Subcutaneous adipose tissue (tissue), 4 donors: Measurements from ENCODE around the gene FARS2. TPM values are rescaled to one million over a fixed set of nuclear protein-coding genes. Genes with fewer than 3 reads are reported as not detected.

ENCODE experiments used
- total RNA-seq, 4 donors: library from RNA; depleted of rRNA; stranded (reverse); fragments of >200 nt; gene quantifications; one replicate each; pipeline ENCODE4 v1.1.0, GENCODE V29; 2016
- TF ChIP-seq, protein P1 (sequence below): fragments of 450-650 bp; IDR thresholded peaks from one replicate; pipeline ENCODE4 v1.5.1; 2016; ENCODE audit warnings: low read depth, mild to moderate bottlenecking, control low read depth, antibody characterized with exemption, moderate library complexity

The FARS2 gene
- total RNA-seq, 4 donors from 2014 or later: 6.2 to 13.6 (median 11.3) TPM

DNA sequence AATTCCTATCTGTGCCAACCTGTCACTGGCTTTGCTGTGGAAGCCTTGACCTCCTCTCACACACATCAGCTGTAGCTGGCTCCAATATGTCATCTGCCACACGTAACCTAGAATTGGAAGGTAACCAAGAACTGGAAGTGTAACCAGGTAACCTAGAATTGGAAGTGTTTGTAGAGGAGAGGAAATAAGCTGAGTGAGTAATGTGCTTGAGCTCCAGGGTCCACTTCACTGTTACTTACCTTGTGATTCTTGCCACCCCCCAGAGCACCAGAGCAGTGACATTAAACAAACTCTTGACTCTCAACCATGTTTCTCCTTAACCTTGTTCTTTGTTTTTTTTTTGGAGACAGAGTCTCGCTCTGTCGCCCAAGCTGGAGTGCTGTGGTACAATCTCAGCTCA is 394.9 kb downstream of the FARS2 start:
- TF ChIP-seq, protein P1, sequence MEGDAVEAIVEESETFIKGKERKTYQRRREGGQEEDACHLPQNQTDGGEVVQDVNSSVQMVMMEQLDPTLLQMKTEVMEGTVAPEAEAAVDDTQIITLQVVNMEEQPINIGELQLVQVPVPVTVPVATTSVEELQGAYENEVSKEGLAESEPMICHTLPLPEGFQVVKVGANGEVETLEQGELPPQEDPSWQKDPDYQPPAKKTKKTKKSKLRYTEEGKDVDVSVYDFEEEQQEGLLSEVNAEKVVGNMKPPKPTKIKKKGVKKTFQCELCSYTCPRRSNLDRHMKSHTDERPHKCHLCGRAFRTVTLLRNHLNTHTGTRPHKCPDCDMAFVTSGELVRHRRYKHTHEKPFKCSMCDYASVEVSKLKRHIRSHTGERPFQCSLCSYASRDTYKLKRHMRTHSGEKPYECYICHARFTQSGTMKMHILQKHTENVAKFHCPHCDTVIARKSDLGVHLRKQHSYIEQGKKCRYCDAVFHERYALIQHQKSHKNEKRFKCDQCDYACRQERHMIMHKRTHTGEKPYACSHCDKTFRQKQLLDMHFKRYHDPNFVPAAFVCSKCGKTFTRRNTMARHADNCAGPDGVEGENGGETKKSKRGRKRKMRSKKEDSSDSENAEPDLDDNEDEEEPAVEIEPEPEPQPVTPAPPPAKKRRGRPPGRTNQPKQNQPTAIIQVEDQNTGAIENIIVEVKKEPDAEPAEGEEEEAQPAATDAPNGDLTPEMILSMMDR: no peak

DNA sequence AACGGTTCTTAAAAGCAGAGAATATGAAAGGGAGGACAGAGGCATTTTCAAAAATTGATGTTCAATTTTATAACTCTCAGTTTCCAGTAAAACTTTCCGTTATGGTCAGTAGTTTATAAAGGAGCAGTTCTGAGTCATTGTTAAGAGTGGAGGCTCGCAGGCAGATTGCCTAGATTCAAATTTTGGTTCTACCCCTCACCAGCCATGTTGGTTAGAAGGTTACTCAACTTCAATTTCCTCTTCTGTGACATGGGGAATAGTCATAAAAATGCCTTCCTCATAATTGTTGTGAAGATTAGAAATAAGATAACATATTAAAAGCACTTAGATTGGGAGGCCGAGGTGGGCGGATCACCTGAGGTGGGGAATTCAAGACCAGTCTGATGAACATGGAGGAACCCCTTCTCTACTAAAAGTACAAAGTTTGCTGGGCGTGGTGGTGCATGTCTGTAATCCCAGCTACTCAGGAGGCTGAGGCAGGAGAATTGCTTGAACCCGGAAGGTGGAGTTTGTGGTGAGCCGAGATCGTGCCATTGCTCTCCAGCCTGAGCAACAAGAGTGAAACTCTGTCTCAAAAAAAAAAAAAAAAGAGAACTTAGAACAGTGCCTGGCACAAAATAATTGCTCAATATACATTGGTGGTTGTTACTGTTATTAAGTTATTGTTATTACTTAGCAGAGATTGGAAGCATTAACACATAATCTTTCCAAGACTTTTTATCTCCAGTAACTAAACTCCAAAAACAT is 396.5 kb downstream of the FARS2 start:
- TF ChIP-seq, protein P1: no peak

- TF ChIP-seq, protein P1: no peak
Measured at GRCh38 chr6:5659467-5659866, 398.2 kb downstream of the FARS2 start.

GRCh38 chr6:5660772-5661171 is 399.5 kb downstream of the FARS2 start:
- TF ChIP-seq, protein P1: no peak

- TF ChIP-seq, protein P1: no peak
Measured at GRCh38 chr6:5662797-5663196, 401.5 kb downstream of the FARS2 start.

- TF ChIP-seq, protein P1: no peak
Measured at GRCh38 chr6:5663259-5663658, 401.9 kb downstream of the FARS2 start.

- TF ChIP-seq, protein P1: no peak
Measured at GRCh38 chr6:5663739-5664138, 402.4 kb downstream of the FARS2 start.
